HepG2 (cell line): ENCODE measurements around the gene IQCC. TPM values are rescaled to one million over a fixed set of nuclear protein-coding genes. Genes with fewer than 3 reads are reported as not detected.

Source experiments
- ATF3 ChIP-seq: sonication (generic); formaldehyde crosslinking; IDR thresholded peaks from 2 replicates; pipeline ENCODE4 v1.4.0; 2020; ENCODE audit warnings: missing genetic modification reagents
- HNRNPLL ChIP-seq: fragments of 200-400 bp; formaldehyde crosslinking; IDR thresholded peaks from 2 replicates; pipeline ENCODE4 v1.6.1; 2017; ENCODE audit warnings: mild to moderate bottlenecking, low read depth, low read length; ENCODE audit not compliant: poor library complexity, severe bottlenecking
- KLF13 ChIP-seq: sonication (generic); formaldehyde crosslinking; IDR thresholded peaks from 2 replicates; pipeline ENCODE4 v1.4.0; 2020; ENCODE audit warnings: mild to moderate bottlenecking, missing genetic modification reagents
- RNF2 ChIP-seq: fragments of 450-650 bp; conservative IDR thresholded peaks from 2 replicates; pipeline ENCODE4 v1.6.1; 2016; ENCODE audit warnings: low read depth
- SSRP1 ChIP-seq: IDR thresholded peaks from 2 replicates; pipeline ENCODE4 v1.6.1; 2016; ENCODE audit warnings: control low read depth
- STAG1 ChIP-seq: sonication (generic); formaldehyde crosslinking; IDR thresholded peaks from 2 replicates; pipeline ENCODE4 v1.4.0; 2020; ENCODE audit warnings: missing genetic modification reagents
- ZFAT ChIP-seq: sonication (generic); formaldehyde crosslinking; conservative IDR thresholded peaks from 2 replicates; pipeline ENCODE4 v1.8.1; 2023; ENCODE audit warnings: missing genetic modification reagents, inconsistent platforms
- ZNF12 ChIP-seq: sonication (generic); formaldehyde crosslinking; IDR thresholded peaks from 2 replicates; pipeline ENCODE4 v1.5.0; 2020; ENCODE audit warnings: missing genetic modification reagents
- ZNF124 ChIP-seq: sonication (generic); formaldehyde crosslinking; IDR thresholded peaks from 2 replicates; pipeline ENCODE4 v1.4.0; 2020; ENCODE audit warnings: missing genetic modification reagents
- ZNF20 ChIP-seq: sonication (generic); formaldehyde crosslinking; IDR thresholded peaks from 2 replicates; pipeline ENCODE4 v1.4.0; 2020; ENCODE audit warnings: mild to moderate bottlenecking, moderate library complexity, missing genetic modification reagents
- ZNF230 ChIP-seq: sonication (generic); formaldehyde crosslinking; IDR thresholded peaks from 2 replicates; pipeline ENCODE4 v1.4.0; 2020; ENCODE audit warnings: mild to moderate bottlenecking, missing genetic modification reagents
- ZNF597 ChIP-seq: sonication (generic); formaldehyde crosslinking; IDR thresholded peaks from 2 replicates; pipeline ENCODE4 v1.5.0; 2020; ENCODE audit warnings: missing genetic modification reagents
- ZNF609 ChIP-seq: sonication (generic); formaldehyde crosslinking; IDR thresholded peaks from 2 replicates; pipeline ENCODE4 v1.4.0; 2020; ENCODE audit warnings: mild to moderate bottlenecking, missing genetic modification reagents, borderline replicate concordance
- ZNF766 ChIP-seq: sonication (generic); formaldehyde crosslinking; IDR thresholded peaks from 2 replicates; pipeline ENCODE4 v1.5.0; 2020; ENCODE audit warnings: missing genetic modification reagents, borderline replicate concordance
- ZZZ3 ChIP-seq: sonication (generic); formaldehyde crosslinking; IDR thresholded peaks from 2 replicates; pipeline ENCODE4 v1.4.0; 2020; ENCODE audit warnings: missing genetic modification reagents, mild to moderate bottlenecking, borderline replicate concordance
- polyA plus RNA-seq, 8 experiments: library from polyadenylated mRNA; depleted of rRNA in 3 of 8; stranded (reverse) in 7 of 8; unstranded in 1 of 8; fragments of >200 nt; fragmentation: Illumina TruSeq in 4 of 8; extraction: Trizol in 4 of 8; gene quantifications; 2 replicates each; pipeline versions ENCODE4 v1.2.1 to v1.2.3, GENCODE V29; 2011 to 2016; ENCODE audit warnings: low read depth in 4 of 8, missing spikeins in 1 of 8, mixed read lengths in 1 of 8; ENCODE audit not compliant: insufficient read depth in 1 of 8
- total RNA-seq, 5 experiments: library from RNA; depleted of rRNA; stranded (reverse); fragments of >200 nt; fragmentation: Illumina TruSeq; extraction: Trizol; gene quantifications; 2 replicates each; pipeline ENCODE4 v1.2.3, GENCODE V29; 2016; ENCODE audit warnings: low read depth in 1 of 5

The IQCC gene
- total and polyA plus RNA-seq, 2 of the 13 experiments (the other 11 are each of a cell fraction or from before 2014, with no cell fraction given), result 1.7 to 3.0 TPM

GRCh38 chr1:32178380-32179192 lies 26.9 kb upstream of the IQCC start (continued):
- TF ChIP-seq ZFAT (CRISPR knock-in tag) (no peak), ZNF124 (CRISPR knock-in tag) (peak; percentile 31; the same call in 1 of the 2 replicates), RNF2 (no peak), ZNF12 (CRISPR knock-in tag) (peak; percentile 37; the same call in 1 of the 2 replicates), HNRNPLL (no peak), ZNF597 (no peak), ZNF766 (CRISPR knock-in tag) (no peak), ZNF609 (CRISPR knock-in tag) (0 out of 2 replicates have a peak, but pooled peaks have one; percentile 17), ZNF20 (CRISPR knock-in tag) (no peak), STAG1 (no peak), SSRP1 (CRISPR knock-in tag) (no peak), ATF3 (CRISPR knock-in tag) (no peak), ZNF230 (CRISPR knock-in tag) (no peak), ZZZ3 (CRISPR knock-in tag) (no peak), KLF13 (CRISPR knock-in tag) (no peak)
- TF ChIP-seq, all 625 proteins: peak for 97
